ENCODE data around the gene GNAQ.

Gene GNAQ

DNA sequence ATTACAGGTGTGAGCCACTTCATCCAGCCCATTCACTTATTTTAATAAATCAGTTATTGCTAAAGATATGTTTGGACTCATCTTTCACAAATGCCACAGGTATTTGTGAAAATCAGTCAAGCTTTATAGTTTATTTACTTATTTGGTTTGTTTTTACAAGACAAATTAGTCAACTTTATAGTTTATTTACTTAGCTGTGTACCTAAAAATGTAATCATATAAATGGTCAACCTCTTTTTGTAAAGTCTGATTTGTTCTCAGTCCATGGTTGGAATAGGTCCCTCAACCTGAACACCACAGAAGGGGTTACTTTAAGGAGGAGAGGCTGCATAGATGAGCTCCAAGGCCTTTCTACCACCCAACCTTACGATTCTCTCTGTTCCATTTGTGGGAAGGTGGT, 80.2 kb downstream of the GNAQ start:
- Histone ChIP-seq H3K36me3 (ENCODE audit: control insufficient read depth in 5 of 5, insufficient read depth in 5 of 5, low read length in 5 of 5) (no peaks in the 10 kb centered on the region), H3K4me3 (ENCODE audit: low read depth in 1 of 5, low read length in 5 of 5) (no peak overlapping the region), H3K4me1 (ENCODE audit: control insufficient read depth in 5 of 5, insufficient read depth in 5 of 5, low read length in 5 of 5) (peaks cover 12 to 67% (median 60%) of the 10 kb centered on the region in 5 donors), H3K27me3 (ENCODE audit: control insufficient read depth in 5 of 5, insufficient read depth in 4 of 5, low read length in 5 of 5) (no peaks in the 10 kb centered on the region), H3K27ac (ENCODE audit: low read depth, low read length) (peak overlapping the region; percentile 83), H3K9me3 (ENCODE audit: control insufficient read depth in 5 of 5, low read length in 5 of 5) (no peaks in the 10 kb centered on the region), H3K9ac (ENCODE audit: low read length in 5 of 5) (no peak overlapping the region)

DNA sequence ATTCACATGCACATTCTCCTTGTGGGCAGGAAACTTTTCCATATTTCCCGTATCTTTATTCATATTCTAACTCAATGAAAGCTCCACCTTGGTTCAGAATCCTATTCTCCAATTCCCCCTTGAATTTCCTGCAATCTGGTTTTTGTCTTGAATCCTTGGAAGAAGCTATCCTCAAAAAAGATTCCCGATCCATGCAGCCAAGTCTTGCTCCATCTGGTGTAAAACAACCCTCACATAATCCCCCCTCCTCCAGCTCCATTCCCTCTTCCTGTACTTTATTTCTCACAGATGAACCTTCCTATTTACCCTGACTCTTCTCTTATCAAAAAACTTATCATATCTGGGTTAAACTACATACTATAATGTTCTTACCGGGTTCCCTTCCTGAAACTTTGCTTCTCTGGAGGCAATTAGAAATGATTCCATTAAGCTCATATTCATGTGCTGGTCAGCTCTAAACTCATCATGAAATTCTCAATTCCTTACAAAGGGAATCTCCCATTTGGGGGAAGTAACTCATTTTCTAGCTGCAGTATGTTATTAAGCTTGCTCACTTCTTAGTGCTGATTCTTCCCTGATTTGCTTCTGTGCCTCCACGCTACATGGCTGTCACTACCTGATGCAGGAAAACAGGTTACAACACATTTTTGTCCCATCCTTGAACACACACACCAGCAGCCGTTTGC, 81.7 kb downstream of the GNAQ start:
- H3K4me1 ChIP-seq (ENCODE audit: control insufficient read depth in 5 of 5, insufficient read depth in 5 of 5, low read length in 5 of 5): peaks cover 12 to 77% (median 68%) of the 10 kb centered on the region in 5 donors
- no peak overlapping the region for H3K4me3 ChIP-seq (ENCODE audit: low read depth in 1 of 5, low read length in 5 of 5)
- no peaks in the 10 kb centered on the region for H3K36me3 ChIP-seq (ENCODE audit: control insufficient read depth in 5 of 5, insufficient read depth in 5 of 5, low read length in 5 of 5)
- no peak overlapping the region for H3K27ac ChIP-seq (ENCODE audit: low read depth, low read length)
- H3K9me3 ChIP-seq (ENCODE audit: control insufficient read depth in 5 of 5, low read length in 5 of 5): no peaks in the 10 kb centered on the region
- no peak overlapping the region for H3K9ac ChIP-seq (ENCODE audit: low read length in 5 of 5)
- no peaks in the 10 kb centered on the region for H3K27me3 ChIP-seq (ENCODE audit: control insufficient read depth in 5 of 5, insufficient read depth in 4 of 5, low read length in 5 of 5)

DNA sequence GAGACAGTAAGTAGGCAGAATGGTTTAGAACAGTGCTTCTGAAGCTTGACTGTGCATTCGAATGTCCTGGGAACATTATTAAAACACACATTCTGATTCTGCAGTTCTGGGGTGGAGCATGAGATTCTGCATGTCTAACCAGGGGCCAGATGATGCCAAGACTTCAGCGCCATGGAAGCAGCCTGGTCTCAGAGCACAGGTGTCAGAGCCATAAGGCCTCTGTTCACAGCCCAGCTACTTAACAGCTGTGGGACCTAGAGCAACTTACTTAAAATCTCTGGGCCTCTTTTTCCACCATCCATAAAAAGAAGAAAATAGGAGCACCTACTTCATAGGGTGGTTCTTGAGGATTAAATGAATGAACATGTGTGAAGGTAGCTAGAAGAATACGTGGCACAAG, 84.0 kb downstream of the GNAQ start:
- H3K36me3 ChIP-seq (ENCODE audit: control insufficient read depth in 5 of 5, insufficient read depth in 5 of 5, low read length in 5 of 5): no peaks in the 10 kb centered on the region
- no peaks in the 10 kb centered on the region for H3K9me3 ChIP-seq (ENCODE audit: control insufficient read depth in 5 of 5, low read length in 5 of 5)
- peaks cover 5 to 63% (median 60%) of the 10 kb centered on the region in 5 donors for H3K4me1 ChIP-seq (ENCODE audit: control insufficient read depth in 5 of 5, insufficient read depth in 5 of 5, low read length in 5 of 5)
- peak overlapping the region in 1 of 5 donors; percentile 1 for H3K9ac ChIP-seq (ENCODE audit: low read length in 5 of 5)
- H3K27ac ChIP-seq (ENCODE audit: low read depth, low read length): peak overlapping the region; percentile 63
- no peak overlapping the region for H3K4me3 ChIP-seq (ENCODE audit: low read depth in 1 of 5, low read length in 5 of 5)
- no peaks in the 10 kb centered on the region for H3K27me3 ChIP-seq (ENCODE audit: control insufficient read depth in 5 of 5, insufficient read depth in 4 of 5, low read length in 5 of 5)

DNA sequence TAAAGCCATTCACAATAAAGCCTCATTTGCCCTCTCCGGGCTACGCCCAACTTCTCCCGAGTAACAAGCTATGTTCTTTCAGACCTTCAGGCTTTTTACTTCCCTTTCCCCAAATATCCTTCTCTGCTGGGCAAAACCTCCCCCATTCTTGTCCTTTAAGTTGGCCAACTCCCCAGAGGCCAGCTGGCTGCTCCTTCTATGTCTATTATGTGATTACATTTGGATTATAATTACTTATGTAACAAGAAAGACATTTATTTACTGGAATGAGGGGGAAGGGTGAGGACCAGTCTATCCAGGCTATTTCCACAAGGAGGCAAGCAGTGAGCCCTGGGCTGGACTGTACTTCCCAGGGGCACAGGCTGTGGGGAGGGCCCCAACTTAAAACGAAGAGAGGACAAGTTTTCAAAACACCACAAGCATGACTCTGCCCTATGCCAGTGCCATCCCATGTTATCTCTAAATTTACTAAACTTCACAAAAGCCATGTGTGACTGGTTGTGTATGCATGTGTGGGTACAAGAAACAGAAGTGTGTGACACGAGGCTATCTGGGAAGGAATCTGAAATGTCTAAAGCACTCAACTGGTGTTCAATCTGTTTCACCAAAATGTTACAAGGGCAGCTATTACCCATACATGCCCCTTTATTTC, 84.5 kb downstream of the GNAQ start:
- Histone ChIP-seq H3K9ac (ENCODE audit: low read length in 5 of 5) (peak overlapping the region in 1 of 5 donors; percentile 1), H3K9me3 (ENCODE audit: control insufficient read depth in 5 of 5, low read length in 5 of 5) (no peaks in the 10 kb centered on the region), H3K36me3 (ENCODE audit: control insufficient read depth in 5 of 5, insufficient read depth in 5 of 5, low read length in 5 of 5) (no peaks in the 10 kb centered on the region), H3K4me3 (ENCODE audit: low read depth in 1 of 5, low read length in 5 of 5) (peak overlapping the region in 2 of 5 donors; percentile 17 to 29), H3K27me3 (ENCODE audit: control insufficient read depth in 5 of 5, insufficient read depth in 4 of 5, low read length in 5 of 5) (no peaks in the 10 kb centered on the region), H3K4me1 (ENCODE audit: control insufficient read depth in 5 of 5, insufficient read depth in 5 of 5, low read length in 5 of 5) (peaks cover 5 to 63% (median 56%) of the 10 kb centered on the region in 5 donors), H3K27ac (ENCODE audit: low read depth, low read length) (peak overlapping the region; percentile 63)

DNA sequence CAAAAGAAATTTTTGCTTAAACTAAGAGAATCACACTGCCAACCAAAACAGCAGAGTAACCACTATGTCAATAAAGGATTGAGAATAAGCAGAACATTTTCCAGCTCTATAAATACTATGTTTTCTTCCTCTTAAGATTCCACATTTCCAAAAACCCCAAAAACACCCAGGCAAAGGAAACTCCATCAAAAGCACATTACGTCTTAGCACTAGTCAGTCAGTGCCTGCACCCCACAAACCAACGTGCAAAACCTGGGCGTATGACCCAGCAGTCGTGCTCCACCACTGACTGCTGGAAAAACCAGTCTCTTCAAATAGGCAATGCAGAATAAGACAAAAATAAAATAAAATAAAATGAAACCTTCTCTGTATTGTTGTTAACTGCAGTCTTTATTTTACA, 85.3 kb downstream of the GNAQ start:
- Histone ChIP-seq H3K36me3 (ENCODE audit: control insufficient read depth in 5 of 5, insufficient read depth in 5 of 5, low read length in 5 of 5) (no peaks in the 10 kb centered on the region), H3K9ac (ENCODE audit: low read length in 5 of 5) (peak overlapping the region in 1 of 5 donors; percentile 11), H3K27me3 (ENCODE audit: control insufficient read depth in 5 of 5, insufficient read depth in 4 of 5, low read length in 5 of 5) (no peaks in the 10 kb centered on the region), H3K4me1 (ENCODE audit: control insufficient read depth in 5 of 5, insufficient read depth in 5 of 5, low read length in 5 of 5) (peaks cover 5 to 57% (median 49%) of the 10 kb centered on the region in 5 donors), H3K27ac (ENCODE audit: low read depth, low read length) (peak overlapping the region; percentile 25), H3K9me3 (ENCODE audit: control insufficient read depth in 5 of 5, low read length in 5 of 5) (no peaks in the 10 kb centered on the region), H3K4me3 (ENCODE audit: low read depth in 1 of 5, low read length in 5 of 5) (peak overlapping the region in 1 of 5 donors; percentile 3)

DNA sequence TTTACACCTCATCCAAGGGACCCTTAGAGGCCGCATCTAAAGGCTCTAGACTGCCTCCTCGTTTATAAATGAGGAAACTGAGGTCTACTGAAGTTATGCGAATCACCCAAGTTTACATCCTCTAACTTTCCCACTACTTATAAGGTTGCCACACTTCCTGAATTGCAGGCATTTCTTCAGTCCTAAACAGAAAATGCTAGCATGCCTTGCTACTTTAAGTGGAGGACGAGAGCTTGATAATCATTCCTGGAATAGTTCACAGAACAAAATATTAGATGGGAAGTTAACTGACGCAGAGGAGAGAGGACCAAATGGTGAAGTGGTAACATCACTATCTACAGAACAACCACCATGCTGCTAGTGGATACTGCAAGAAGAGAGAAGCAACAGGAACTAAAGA, 85.8 kb downstream of the GNAQ start:
- Histone ChIP-seq H3K4me1 (ENCODE audit: control insufficient read depth in 5 of 5, insufficient read depth in 5 of 5, low read length in 5 of 5) (peaks cover 5 to 57% (median 49%) of the 10 kb centered on the region in 5 donors), H3K36me3 (ENCODE audit: control insufficient read depth in 5 of 5, insufficient read depth in 5 of 5, low read length in 5 of 5) (no peaks in the 10 kb centered on the region), H3K4me3 (ENCODE audit: low read depth in 1 of 5, low read length in 5 of 5) (no peak overlapping the region), H3K9ac (ENCODE audit: low read length in 5 of 5) (no peak overlapping the region), H3K27me3 (ENCODE audit: control insufficient read depth in 5 of 5, insufficient read depth in 4 of 5, low read length in 5 of 5) (no peaks in the 10 kb centered on the region), H3K9me3 (ENCODE audit: control insufficient read depth in 5 of 5, low read length in 5 of 5) (no peaks in the 10 kb centered on the region), H3K27ac (ENCODE audit: low read depth, low read length) (peak overlapping the region; percentile 57)

DNA sequence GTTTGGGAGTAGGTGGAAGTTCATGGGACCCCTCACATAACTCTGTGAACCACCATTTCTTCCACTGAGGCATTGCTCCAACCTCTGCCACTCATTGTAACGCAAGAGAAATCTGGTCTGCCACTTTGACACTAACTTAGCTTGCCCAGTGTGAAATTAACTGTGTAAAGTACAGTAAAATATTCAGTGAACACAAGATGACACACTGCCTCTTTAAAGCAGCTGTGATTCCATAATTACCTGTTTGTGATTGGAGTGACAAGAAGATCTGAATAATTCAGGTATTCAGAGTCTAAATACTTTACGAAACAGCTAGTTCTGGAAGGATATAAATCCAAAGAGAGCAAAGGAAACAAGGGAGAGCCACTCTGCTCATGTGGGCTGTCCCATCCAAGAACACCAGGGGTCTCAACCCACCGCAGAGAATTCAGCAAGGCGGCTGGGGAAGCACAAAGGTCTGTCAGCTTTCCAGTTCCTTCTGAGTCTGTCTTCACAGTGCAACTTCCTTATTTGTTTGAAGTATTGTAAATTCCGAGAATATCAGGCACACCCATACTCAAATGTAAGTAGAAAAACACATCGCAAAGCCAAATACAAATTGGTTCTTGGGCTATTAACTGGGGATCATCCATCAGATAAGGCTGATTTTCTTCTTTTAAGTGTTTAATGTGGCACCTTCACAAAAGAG, 86.9 kb downstream of the GNAQ start:
- no peaks in the 10 kb centered on the region for H3K27me3 ChIP-seq (ENCODE audit: control insufficient read depth in 5 of 5, insufficient read depth in 4 of 5, low read length in 5 of 5)
- peak overlapping the region in 2 of 5 donors; percentile 26 to 41 for H3K9ac ChIP-seq (ENCODE audit: low read length in 5 of 5)
- no peaks in the 10 kb centered on the region for H3K9me3 ChIP-seq (ENCODE audit: control insufficient read depth in 5 of 5, low read length in 5 of 5)
- peak overlapping the region; percentile 57 for H3K27ac ChIP-seq (ENCODE audit: low read depth, low read length)
- H3K36me3 ChIP-seq (ENCODE audit: control insufficient read depth in 5 of 5, insufficient read depth in 5 of 5, low read length in 5 of 5): no peaks in the 10 kb centered on the region
- H3K4me3 ChIP-seq (ENCODE audit: low read depth in 1 of 5, low read length in 5 of 5): no peak overlapping the region
- peaks cover 5 to 49% (median 42%) of the 10 kb centered on the region in 5 donors for H3K4me1 ChIP-seq (ENCODE audit: control insufficient read depth in 5 of 5, insufficient read depth in 5 of 5, low read length in 5 of 5)

DNA sequence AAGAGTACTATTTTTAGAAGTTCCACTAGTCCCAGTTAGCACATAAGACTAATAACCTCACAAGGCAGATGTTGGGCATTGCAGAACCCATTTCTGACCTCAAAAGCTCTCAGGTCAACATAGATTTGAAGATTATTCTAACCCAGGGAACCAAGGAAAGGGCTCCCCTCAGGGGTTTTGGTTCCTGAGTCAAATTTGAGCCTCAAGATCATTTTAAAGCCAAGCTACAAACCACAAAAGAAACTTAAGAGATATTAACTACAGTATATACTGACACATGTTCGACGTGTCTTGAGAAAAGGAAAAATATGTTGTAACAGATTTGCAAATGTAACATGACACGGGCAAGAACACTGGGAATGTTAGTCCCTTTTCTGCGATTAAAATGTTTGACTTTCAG, 88.6 kb downstream of the GNAQ start:
- H3K4me1 ChIP-seq (ENCODE audit: control insufficient read depth in 5 of 5, insufficient read depth in 5 of 5, low read length in 5 of 5): peaks cover 5 to 38% (median 34%) of the 10 kb centered on the region in 5 donors
- H3K9ac ChIP-seq (ENCODE audit: low read length in 5 of 5): no peak overlapping the region
- H3K36me3 ChIP-seq (ENCODE audit: control insufficient read depth in 5 of 5, insufficient read depth in 5 of 5, low read length in 5 of 5): no peaks in the 10 kb centered on the region
- H3K27ac ChIP-seq (ENCODE audit: low read depth, low read length): no peak overlapping the region
- no peaks in the 10 kb centered on the region for H3K27me3 ChIP-seq (ENCODE audit: control insufficient read depth in 5 of 5, insufficient read depth in 4 of 5, low read length in 5 of 5)
- H3K4me3 ChIP-seq (ENCODE audit: low read depth in 1 of 5, low read length in 5 of 5): no peak overlapping the region
- H3K9me3 ChIP-seq (ENCODE audit: control insufficient read depth in 5 of 5, low read length in 5 of 5): no peaks in the 10 kb centered on the region

DNA sequence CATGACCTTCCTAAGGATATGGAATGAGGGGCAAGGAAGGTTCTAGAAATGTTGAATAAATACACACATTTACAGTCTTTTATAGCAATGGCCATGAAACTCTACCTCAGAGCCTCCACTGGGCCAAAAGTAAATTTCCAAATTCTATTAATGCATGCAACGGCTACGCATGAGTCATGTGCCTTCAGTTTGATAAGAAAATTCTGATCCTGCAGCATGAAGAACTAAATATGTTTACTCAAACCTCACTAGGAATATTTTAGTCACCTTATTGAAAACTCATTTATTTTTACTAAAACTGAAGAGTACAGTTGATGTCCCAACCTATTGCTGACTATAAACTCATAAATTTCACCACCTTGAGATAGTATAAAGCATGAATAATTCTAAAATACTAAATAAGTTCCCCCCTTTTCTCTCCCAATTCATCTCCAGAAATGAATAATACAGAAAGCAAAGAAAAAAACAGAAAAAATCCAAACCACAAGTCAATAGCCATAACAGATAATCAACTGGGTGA, 92.4 kb downstream of the GNAQ start:
- H3K4me3 ChIP-seq (ENCODE audit: low read depth in 1 of 5, low read length in 5 of 5): no peak overlapping the region

DNA sequence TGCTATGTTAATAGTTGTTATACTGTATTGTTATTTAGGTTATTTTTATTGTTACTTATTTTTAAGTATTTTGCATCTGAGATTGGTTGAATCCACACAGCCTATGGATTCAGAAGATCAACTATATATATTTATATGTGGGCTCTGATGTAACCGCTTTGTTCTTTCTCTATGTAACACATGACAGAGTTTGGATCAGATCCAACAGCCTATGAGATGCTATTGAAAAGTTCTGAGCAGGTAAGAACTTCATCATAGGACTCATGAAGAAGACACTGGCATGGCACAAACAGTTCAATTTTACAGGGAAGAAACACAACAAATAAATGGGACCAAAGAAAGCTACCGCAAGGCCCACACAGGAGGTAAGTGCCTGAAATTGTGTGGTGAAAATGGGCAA, 93.4 kb downstream of the GNAQ start:
- H3K4me3 ChIP-seq (ENCODE audit: low read depth in 1 of 5, low read length in 5 of 5): no peak overlapping the region
- H3K27ac ChIP-seq (ENCODE audit: low read depth, low read length): no peak overlapping the region
- peaks cover 0 to 3% (median 0%) of the 10 kb centered on the region in 5 donors for H3K4me1 ChIP-seq (ENCODE audit: control insufficient read depth in 5 of 5, insufficient read depth in 5 of 5, low read length in 5 of 5)
- H3K27me3 ChIP-seq (ENCODE audit: control insufficient read depth in 5 of 5, insufficient read depth in 4 of 5, low read length in 5 of 5): no peaks in the 10 kb centered on the region
- no peaks in the 10 kb centered on the region for H3K9me3 ChIP-seq (ENCODE audit: control insufficient read depth in 5 of 5, low read length in 5 of 5)
- H3K36me3 ChIP-seq (ENCODE audit: control insufficient read depth in 5 of 5, insufficient read depth in 5 of 5, low read length in 5 of 5): no peaks in the 10 kb centered on the region
- no peak overlapping the region for H3K9ac ChIP-seq (ENCODE audit: low read length in 5 of 5)

More for the DNA sequence above, 92.4 kb downstream of the GNAQ start:
- H3K27ac ChIP-seq (ENCODE audit: low read depth, low read length): no peak overlapping the region
- H3K9me3 ChIP-seq (ENCODE audit: control insufficient read depth in 5 of 5, low read length in 5 of 5): no peaks in the 10 kb centered on the region
- no peaks in the 10 kb centered on the region for H3K36me3 ChIP-seq (ENCODE audit: control insufficient read depth in 5 of 5, insufficient read depth in 5 of 5, low read length in 5 of 5)
- H3K4me1 ChIP-seq (ENCODE audit: control insufficient read depth in 5 of 5, insufficient read depth in 5 of 5, low read length in 5 of 5): peaks cover 0 to 7% (median under 1%) of the 10 kb centered on the region in 5 donors
- no peak overlapping the region for H3K9ac ChIP-seq (ENCODE audit: low read length in 5 of 5)
- no peaks in the 10 kb centered on the region for H3K27me3 ChIP-seq (ENCODE audit: control insufficient read depth in 5 of 5, insufficient read depth in 4 of 5, low read length in 5 of 5)
